Measurements from ENCODE around the gene LRFN4.
"Not testable (repeated sequence)": the region's sequence is repeated elsewhere in the genome, so short reads cannot be mapped to it uniquely, and the experiment has no call there.

Gene LRFN4

GRCh38 chr11:66856496-66857233 is at the start of gene LRFN4:
Gene LRFN4 (plus strand): TSS chr11:66857064. CDS start chr11:66857745, 681 bp downstream.
- Histone ChIP-seq H3K36me3 (ENCODE audit: control insufficient read depth in 2 of 2, insufficient read depth in 2 of 2, low read length in 2 of 2) (peaks cover 0 to 4% of the 10 kb centered on the region in 2 donors), H3K4me1 (ENCODE audit: control insufficient read depth in 2 of 2, insufficient read depth in 2 of 2, low read length in 2 of 2) (peaks cover 6 to 17% of the 10 kb centered on the region in 2 donors)

GRCh38 chr11:66809592-66809991 is 47.3 kb upstream of the LRFN4 start:
- H3K4me3 ChIP-seq (ENCODE audit: low read length in 2 of 2), result no peak overlapping the region
- H3K9me3 ChIP-seq (ENCODE audit: control insufficient read depth in 2 of 2, low read length in 2 of 2), result no peaks in the 10 kb centered on the region
- no peak overlapping the region for H3K27ac ChIP-seq (ENCODE audit: low read depth in 2 of 2, low read length in 2 of 2)

More at GRCh38 chr11:66856496-66857233, at the start of gene LRFN4:
- no peaks in the 10 kb centered on the region for H3K27me3 ChIP-seq (ENCODE audit: control insufficient read depth in 2 of 2, insufficient read depth in 2 of 2, low read length in 2 of 2)
- peak within 1 kb of the TSS; percentile 96 to 97 for H3K27ac ChIP-seq (ENCODE audit: low read depth in 2 of 2, low read length in 2 of 2)
- H3K4me3 ChIP-seq (ENCODE audit: low read length in 2 of 2), result peak within 1 kb of the TSS; percentile 88 to 89
- no peaks in the 10 kb centered on the region for H3K9me3 ChIP-seq (ENCODE audit: control insufficient read depth in 2 of 2, low read length in 2 of 2)
- H3K9ac ChIP-seq (ENCODE audit: low read depth in 1 of 2, low read length in 2 of 2), result peak within 1 kb of the TSS; percentile 90 to 97

GRCh38 chr11:66810576-66811185 is 46.2 kb upstream of the LRFN4 start:
- Histone ChIP-seq H3K4me3 (ENCODE audit: low read length in 2 of 2) (no peak overlapping the region), H3K4me1 (ENCODE audit: control insufficient read depth in 2 of 2, insufficient read depth in 2 of 2, low read length in 2 of 2) (no peaks in the 10 kb centered on the region), H3K27ac (ENCODE audit: low read depth in 2 of 2, low read length in 2 of 2) (no peak overlapping the region), H3K36me3 (ENCODE audit: control insufficient read depth in 2 of 2, insufficient read depth in 2 of 2, low read length in 2 of 2) (peaks cover 3 to 5% of the 10 kb centered on the region in 2 donors), H3K9ac (ENCODE audit: low read depth in 1 of 2, low read length in 2 of 2) (no peak overlapping the region), H3K9me3 (ENCODE audit: control insufficient read depth in 2 of 2, low read length in 2 of 2) (no peaks in the 10 kb centered on the region), H3K27me3 (ENCODE audit: control insufficient read depth in 2 of 2, insufficient read depth in 2 of 2, low read length in 2 of 2) (no peaks in the 10 kb centered on the region)

More at GRCh38 chr11:66809592-66809991, 47.3 kb upstream of the LRFN4 start:
- no peak overlapping the region for H3K9ac ChIP-seq (ENCODE audit: low read depth in 1 of 2, low read length in 2 of 2)
- no peaks in the 10 kb centered on the region for H3K4me1 ChIP-seq (ENCODE audit: control insufficient read depth in 2 of 2, insufficient read depth in 2 of 2, low read length in 2 of 2)
- peaks cover 3 to 5% of the 10 kb centered on the region in 2 donors for H3K36me3 ChIP-seq (ENCODE audit: control insufficient read depth in 2 of 2, insufficient read depth in 2 of 2, low read length in 2 of 2)
- H3K27me3 ChIP-seq (ENCODE audit: control insufficient read depth in 2 of 2, insufficient read depth in 2 of 2, low read length in 2 of 2), result no peaks in the 10 kb centered on the region

GRCh38 chr11:66814678-66815077 is 42.2 kb upstream of the LRFN4 start:
- Histone ChIP-seq H3K9me3 (ENCODE audit: control insufficient read depth in 2 of 2, low read length in 2 of 2) (no peaks in the 10 kb centered on the region), H3K4me3 (ENCODE audit: low read length in 2 of 2) (no peak overlapping the region)

GRCh38 chr11:66815646-66816045 is 41.2 kb upstream of the LRFN4 start:
- Histone ChIP-seq H3K27me3 (ENCODE audit: control insufficient read depth in 2 of 2, insufficient read depth in 2 of 2, low read length in 2 of 2) (no peaks in the 10 kb centered on the region), H3K36me3 (ENCODE audit: control insufficient read depth in 2 of 2, insufficient read depth in 2 of 2, low read length in 2 of 2) (peaks cover 0 to 3% of the 10 kb centered on the region in 2 donors), H3K4me1 (ENCODE audit: control insufficient read depth in 2 of 2, insufficient read depth in 2 of 2, low read length in 2 of 2) (no peaks in the 10 kb centered on the region), H3K4me3 (ENCODE audit: low read length in 2 of 2) (no peak overlapping the region), H3K9me3 (ENCODE audit: control insufficient read depth in 2 of 2, low read length in 2 of 2) (no peaks in the 10 kb centered on the region), H3K9ac (ENCODE audit: low read depth in 1 of 2, low read length in 2 of 2) (no peak overlapping the region), H3K27ac (ENCODE audit: low read depth in 2 of 2, low read length in 2 of 2) (no peak overlapping the region)

More at GRCh38 chr11:66814678-66815077, 42.2 kb upstream of the LRFN4 start:
- no peak overlapping the region for H3K9ac ChIP-seq (ENCODE audit: low read depth in 1 of 2, low read length in 2 of 2)
- peaks cover 0 to 3% of the 10 kb centered on the region in 2 donors for H3K36me3 ChIP-seq (ENCODE audit: control insufficient read depth in 2 of 2, insufficient read depth in 2 of 2, low read length in 2 of 2)
- no peaks in the 10 kb centered on the region for H3K4me1 ChIP-seq (ENCODE audit: control insufficient read depth in 2 of 2, insufficient read depth in 2 of 2, low read length in 2 of 2)
- H3K27ac ChIP-seq (ENCODE audit: low read depth in 2 of 2, low read length in 2 of 2), result no peak overlapping the region
- H3K27me3 ChIP-seq (ENCODE audit: control insufficient read depth in 2 of 2, insufficient read depth in 2 of 2, low read length in 2 of 2), result no peaks in the 10 kb centered on the region

GRCh38 chr11:66818231-66818955 is 38.5 kb upstream of the LRFN4 start:
- Histone ChIP-seq H3K36me3 (ENCODE audit: control insufficient read depth in 2 of 2, insufficient read depth in 2 of 2, low read length in 2 of 2) (peaks cover 3 to 4% of the 10 kb centered on the region in 2 donors), H3K27me3 (ENCODE audit: control insufficient read depth in 2 of 2, insufficient read depth in 2 of 2, low read length in 2 of 2) (no peaks in the 10 kb centered on the region), H3K27ac (ENCODE audit: low read depth in 2 of 2, low read length in 2 of 2) (no peak overlapping the region), H3K4me3 (ENCODE audit: low read length in 2 of 2) (no peak overlapping the region), H3K9ac (ENCODE audit: low read depth in 1 of 2, low read length in 2 of 2) (no peak overlapping the region), H3K9me3 (ENCODE audit: control insufficient read depth in 2 of 2, low read length in 2 of 2) (no peaks in the 10 kb centered on the region), H3K4me1 (ENCODE audit: control insufficient read depth in 2 of 2, insufficient read depth in 2 of 2, low read length in 2 of 2) (no peaks in the 10 kb centered on the region)

GRCh38 chr11:66820381-66820780 is 36.5 kb upstream of the LRFN4 start:
- no peak overlapping the region for H3K4me3 ChIP-seq (ENCODE audit: low read length in 2 of 2)
- no peaks in the 10 kb centered on the region for H3K4me1 ChIP-seq (ENCODE audit: control insufficient read depth in 2 of 2, insufficient read depth in 2 of 2, low read length in 2 of 2)
- H3K9me3 ChIP-seq (ENCODE audit: control insufficient read depth in 2 of 2, low read length in 2 of 2), result no peaks in the 10 kb centered on the region
- H3K27me3 ChIP-seq (ENCODE audit: control insufficient read depth in 2 of 2, insufficient read depth in 2 of 2, low read length in 2 of 2), result no peaks in the 10 kb centered on the region
- H3K36me3 ChIP-seq (ENCODE audit: control insufficient read depth in 2 of 2, insufficient read depth in 2 of 2, low read length in 2 of 2), result peaks cover 0 to 4% of the 10 kb centered on the region in 2 donors
- H3K27ac ChIP-seq (ENCODE audit: low read depth in 2 of 2, low read length in 2 of 2), result no peak overlapping the region
- H3K9ac ChIP-seq (ENCODE audit: low read depth in 1 of 2, low read length in 2 of 2), result no peak overlapping the region

GRCh38 chr11:66820901-66821300 is 36.0 kb upstream of the LRFN4 start:
- Histone ChIP-seq H3K4me3 (ENCODE audit: low read length in 2 of 2) (no peak overlapping the region), H3K27me3 (ENCODE audit: control insufficient read depth in 2 of 2, insufficient read depth in 2 of 2, low read length in 2 of 2) (no peaks in the 10 kb centered on the region), H3K9ac (ENCODE audit: low read depth in 1 of 2, low read length in 2 of 2) (no peak overlapping the region), H3K36me3 (ENCODE audit: control insufficient read depth in 2 of 2, insufficient read depth in 2 of 2, low read length in 2 of 2) (peaks cover 0 to 4% of the 10 kb centered on the region in 2 donors), H3K4me1 (ENCODE audit: control insufficient read depth in 2 of 2, insufficient read depth in 2 of 2, low read length in 2 of 2) (no peaks in the 10 kb centered on the region), H3K27ac (ENCODE audit: low read depth in 2 of 2, low read length in 2 of 2) (no peak overlapping the region), H3K9me3 (ENCODE audit: control insufficient read depth in 2 of 2, low read length in 2 of 2) (no peaks in the 10 kb centered on the region)

- H3K4me3 ChIP-seq (ENCODE audit: low read length in 2 of 2), result no peak overlapping the region
- no peaks in the 10 kb centered on the region for H3K9me3 ChIP-seq (ENCODE audit: control insufficient read depth in 2 of 2, low read length in 2 of 2)
- no peak overlapping the region for H3K27ac ChIP-seq (ENCODE audit: low read depth in 2 of 2, low read length in 2 of 2)
- H3K27me3 ChIP-seq (ENCODE audit: control insufficient read depth in 2 of 2, insufficient read depth in 2 of 2, low read length in 2 of 2), result no peaks in the 10 kb centered on the region
- peaks cover 4 to 5% of the 10 kb centered on the region in 2 donors for H3K36me3 ChIP-seq (ENCODE audit: control insufficient read depth in 2 of 2, insufficient read depth in 2 of 2, low read length in 2 of 2)
- H3K9ac ChIP-seq (ENCODE audit: low read depth in 1 of 2, low read length in 2 of 2), result no peak overlapping the region
- H3K4me1 ChIP-seq (ENCODE audit: control insufficient read depth in 2 of 2, insufficient read depth in 2 of 2, low read length in 2 of 2), result no peaks in the 10 kb centered on the region
These were observed 33.2 kb upstream of the LRFN4 start for GRCh38 chr11:66823700-66824099.

GRCh38 chr11:66824573-66824972 is 32.3 kb upstream of the LRFN4 start:
- not testable (repeated sequence) for H3K4me1 ChIP-seq (ENCODE audit: control insufficient read depth in 2 of 2, insufficient read depth in 2 of 2, low read length in 2 of 2); H3K27me3 ChIP-seq (ENCODE audit: control insufficient read depth in 2 of 2, insufficient read depth in 2 of 2, low read length in 2 of 2); H3K27ac ChIP-seq (ENCODE audit: low read depth in 2 of 2, low read length in 2 of 2); H3K9ac ChIP-seq (ENCODE audit: low read depth in 1 of 2, low read length in 2 of 2); H3K9me3 ChIP-seq (ENCODE audit: control insufficient read depth in 2 of 2, low read length in 2 of 2); H3K4me3 ChIP-seq (ENCODE audit: low read length in 2 of 2); H3K36me3 ChIP-seq (ENCODE audit: control insufficient read depth in 2 of 2, insufficient read depth in 2 of 2, low read length in 2 of 2)
